Activated CD4-positive, alpha-beta T cell treated with anti-CD3 and anti-CD28 coated beads, Interleukin-2, amount 50 U/mL, for 16 hours (primary cell): ENCODE measurements around the gene ADGRG2.
"Not testable (repeated sequence)": the region's sequence is repeated elsewhere in the genome, so short reads cannot be mapped to it uniquely, and the experiment has no call there.

ENCODE experiments used
- DNase-seq: peaks from one replicate; pipeline ENCODE4 v3.0.0-alpha.2; 2020

ADGRG2 gene

GRCh38 chrX:18997916-18998315 lies 124.4 kb downstream of the ADGRG2 start:
- DNase-seq, result no peak

- DNase-seq, result no peak
These were observed 125.7 kb downstream of the ADGRG2 start for GRCh38 chrX:18996536-18996935.

GRCh38 chrX:18995221-18995620 lies 127.0 kb downstream of the ADGRG2 start:
- DNase-seq, result no peak

GRCh38 chrX:18994713-18995112 lies 127.6 kb downstream of the ADGRG2 start:
- DNase-seq, result no peak

- DNase-seq, result no peak
These were observed 129.4 kb downstream of the ADGRG2 start for GRCh38 chrX:18992829-18993228.

GRCh38 chrX:18985186-18985435 lies 137.2 kb downstream of the ADGRG2 start:
- DNase-seq, result no peak

- DNase-seq, result peak; percentile 80
These were observed 137.7 kb downstream of the ADGRG2 start for GRCh38 chrX:18984381-18985185.

GRCh38 chrX:18983666-18984380 lies 138.4 kb downstream of the ADGRG2 start, which contains the start of gene PHKA2:
PHKA2 (minus strand) TSS chrX:18984114; CDS start chrX:18983932, 182 bp downstream.
- DNase-seq, result no peak

GRCh38 chrX:18981124-18981807 lies 141.0 kb downstream of the ADGRG2 start:
- DNase-seq, result no peak

- not testable (repeated sequence) for DNase-seq
These were observed 142.0 kb downstream of the ADGRG2 start for GRCh38 chrX:18980262-18980661.

GRCh38 chrX:18974993-18975392 lies 147.3 kb downstream of the ADGRG2 start:
- no peak for DNase-seq

GRCh38 chrX:18973527-18974192 lies 148.6 kb downstream of the ADGRG2 start:
- no peak for DNase-seq

GRCh38 chrX:18971506-18971905 lies 150.8 kb downstream of the ADGRG2 start:
- DNase-seq, result no peak

GRCh38 chrX:18970465-18970864 lies 151.8 kb downstream of the ADGRG2 start:
- no peak for DNase-seq

- DNase-seq, result no peak
These were observed 155.6 kb downstream of the ADGRG2 start for GRCh38 chrX:18966624-18967023.

GRCh38 chrX:18964901-18965300 lies 157.4 kb downstream of the ADGRG2 start:
- DNase-seq, result no peak

GRCh38 chrX:18964026-18964425 lies 158.2 kb downstream of the ADGRG2 start:
- DNase-seq, result no peak

GRCh38 chrX:18962329-18962728 lies 159.9 kb downstream of the ADGRG2 start:
- DNase-seq, result no peak

GRCh38 chrX:18961686-18962085 lies 160.6 kb downstream of the ADGRG2 start:
- peak; percentile 39 for DNase-seq

- no peak for DNase-seq
These were observed 165.8 kb downstream of the ADGRG2 start for GRCh38 chrX:18956303-18957032.

- no peak for DNase-seq
These were observed 166.6 kb downstream of the ADGRG2 start for GRCh38 chrX:18955676-18956075.

- DNase-seq, result no peak
These were observed 171.2 kb downstream of the ADGRG2 start for GRCh38 chrX:18951032-18951431.

GRCh38 chrX:18949944-18950301 lies 172.3 kb downstream of the ADGRG2 start:
- no peak for DNase-seq
